HG02571 (cell line): ENCODE data around the gene HMX1.

ENCODE experiments used
- ATAC-seq: cut with Tn5 transposase; IDR thresholded peaks from one replicate; pipeline ENCODE4 v1.9.1; 2021; ENCODE audit warnings: mild to moderate bottlenecking, moderate library complexity; ENCODE audit not compliant: unreplicated experiment

The HMX1 gene

GRCh38 chr4:8843597-8843996, 28.0 kb downstream of the HMX1 start:
- no peak for ATAC-seq

GRCh38 chr4:8842614-8843013, 29.0 kb downstream of the HMX1 start:
- no peak for ATAC-seq

DNA sequence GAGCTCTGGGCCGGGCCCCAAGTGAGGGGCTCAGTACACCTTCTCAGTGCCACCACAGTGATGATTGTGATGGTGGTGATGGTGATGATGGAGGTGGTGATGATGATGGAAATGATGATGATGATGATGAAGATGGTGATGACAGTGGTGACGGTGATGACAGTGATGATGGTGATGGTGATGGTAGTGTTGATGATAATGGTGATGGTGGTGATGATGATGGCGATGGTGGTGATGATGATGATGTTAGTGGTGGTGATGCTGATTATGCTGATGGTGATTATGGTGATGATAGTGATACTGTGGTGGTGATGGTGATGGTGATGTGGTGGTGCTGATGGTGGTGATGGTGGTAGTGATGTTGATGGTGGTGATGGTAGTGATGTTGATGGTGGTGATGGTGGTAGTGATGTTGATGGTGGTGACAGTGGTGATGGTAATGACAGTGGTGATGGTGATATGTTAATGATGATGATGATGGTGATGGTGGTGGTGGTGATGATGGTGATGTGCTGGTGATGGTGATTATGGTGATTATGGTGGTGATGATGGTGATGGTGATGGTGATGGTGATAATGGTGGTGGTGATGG, 29.9 kb downstream of the HMX1 start:
- no peak for ATAC-seq

DNA sequence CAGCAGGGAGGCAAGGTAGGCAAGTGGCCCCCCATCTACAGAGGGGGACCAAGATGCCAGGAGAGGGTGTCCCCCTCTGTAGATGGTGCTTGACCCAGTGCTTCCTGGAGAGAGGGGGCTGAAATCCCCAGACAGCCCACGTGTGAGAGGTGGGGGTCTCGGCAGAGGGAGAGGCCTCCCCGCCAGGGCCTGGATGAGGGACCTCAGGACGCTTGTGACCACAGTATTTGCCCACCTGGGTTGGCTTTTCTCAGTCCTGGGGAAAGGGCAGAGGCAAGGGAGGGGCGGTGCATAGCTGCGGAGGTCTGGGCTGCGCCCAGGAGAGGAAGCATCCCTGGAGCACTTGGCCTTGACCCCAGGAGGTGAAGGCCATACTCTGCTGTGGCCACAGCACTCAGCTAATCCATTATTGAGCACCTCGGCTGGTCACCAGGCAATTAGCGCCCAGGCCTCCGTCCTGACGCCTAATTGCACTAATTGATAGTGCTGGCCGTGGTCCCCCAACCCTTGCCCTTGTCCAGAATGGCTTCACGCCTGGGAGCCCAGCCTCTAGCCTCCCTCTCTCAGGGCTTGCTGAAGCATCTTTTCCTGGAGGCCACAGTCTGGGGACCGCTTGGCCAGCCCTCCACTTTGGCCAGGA, 30.7 kb downstream of the HMX1 start:
- ATAC-seq, result no peak

GRCh38 chr4:8840006-8840793, 31.4 kb downstream of the HMX1 start:
- ATAC-seq, result no peak

DNA sequence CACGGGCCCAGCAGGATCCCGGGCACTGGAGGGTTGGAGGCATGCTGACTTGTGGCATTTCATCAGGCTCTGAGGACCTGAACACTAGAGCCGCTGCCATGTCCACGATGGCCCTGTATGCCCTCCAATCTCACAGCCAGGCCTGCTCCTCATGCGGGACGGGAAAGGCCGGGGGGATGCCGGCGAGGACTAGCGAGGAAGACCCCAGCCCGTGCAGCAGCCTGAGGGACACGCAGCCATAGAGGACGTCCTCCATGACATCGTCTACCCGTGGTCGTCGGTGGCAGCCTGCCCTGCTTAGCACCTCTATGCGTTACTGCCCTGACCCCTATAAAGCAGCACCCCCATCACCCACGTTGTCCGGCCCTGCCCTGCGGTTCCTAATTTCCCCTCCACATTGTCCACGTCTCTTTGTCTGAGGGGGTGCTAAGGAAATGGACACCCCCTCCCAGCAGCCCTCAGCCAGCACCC, 32.6 kb downstream of the HMX1 start:
- no peak for ATAC-seq

GRCh38 chr4:8838296-8838960, 33.2 kb downstream of the HMX1 start:
- no peak for ATAC-seq

GRCh38 chr4:8837181-8837841, 34.3 kb downstream of the HMX1 start:
- no peak for ATAC-seq

DNA sequence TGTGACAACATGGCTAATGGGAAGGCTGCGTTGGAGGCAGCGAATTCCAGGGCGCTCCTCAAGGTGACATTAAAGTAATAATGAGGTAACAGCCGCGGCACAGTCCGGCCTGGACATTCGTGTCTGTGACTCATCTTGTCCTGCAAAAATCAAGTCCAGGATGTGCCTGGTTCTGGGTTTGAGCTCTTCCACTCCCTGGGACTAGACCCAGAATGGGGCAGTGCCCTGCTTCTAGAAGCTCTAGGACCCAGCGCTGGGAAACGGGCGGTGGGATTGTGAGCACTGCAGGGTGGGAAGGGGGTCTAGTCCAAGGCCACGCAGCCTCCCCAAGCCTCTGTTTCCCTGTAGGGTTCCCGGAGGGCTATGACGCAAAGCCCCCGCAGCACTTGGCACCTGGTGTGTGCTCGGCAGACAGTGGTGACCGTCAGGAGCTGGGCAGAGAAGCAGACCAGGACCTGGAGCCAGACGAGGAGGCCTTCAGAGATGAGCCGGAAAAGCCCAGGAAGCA, 34.9 kb downstream of the HMX1 start:
- ATAC-seq, result no peak

- ATAC-seq, result no peak
Observed at GRCh38 chr4:8835521-8836365, 35.9 kb downstream of the HMX1 start.

GRCh38 chr4:8834681-8835220, 36.9 kb downstream of the HMX1 start:
- no peak for ATAC-seq

DNA sequence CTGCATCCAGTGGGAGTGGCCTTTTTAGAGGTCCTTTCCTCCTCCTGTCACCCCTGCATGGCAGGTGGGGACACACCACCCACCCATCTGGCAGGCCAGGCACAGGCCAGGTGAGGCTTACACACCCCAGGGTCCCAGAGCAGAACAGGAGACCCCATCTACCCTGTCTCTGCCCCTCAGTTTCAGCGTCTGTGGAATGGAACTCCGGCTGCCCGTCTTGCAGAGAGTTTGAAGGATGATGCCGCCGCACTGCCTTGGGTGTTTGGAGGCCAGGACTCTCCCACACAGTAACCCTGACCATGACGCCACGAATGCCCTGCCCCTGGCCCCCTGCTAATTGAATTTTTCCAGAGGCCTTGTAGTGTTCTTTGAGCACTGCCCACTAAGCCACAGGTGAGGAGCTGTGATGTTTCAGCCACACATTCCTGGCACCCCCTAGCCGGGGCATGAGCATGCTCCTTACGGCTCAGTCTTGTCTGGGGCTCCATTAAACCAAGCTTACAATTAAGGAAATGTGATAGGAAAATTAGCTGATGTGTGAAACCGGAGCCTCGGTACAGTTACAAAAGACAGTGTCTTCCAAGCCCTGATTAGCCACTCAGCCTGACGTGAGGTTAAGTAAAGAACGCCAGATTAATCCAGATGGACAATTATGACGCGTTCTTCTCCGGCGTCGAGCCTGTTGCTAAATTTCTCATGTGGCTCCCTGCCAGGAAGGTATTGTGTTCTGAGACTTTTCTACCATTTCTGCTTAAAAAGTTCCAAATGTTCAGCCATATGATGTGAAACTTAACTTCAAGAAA, 39.3 kb downstream of the HMX1 start:
- no peak for ATAC-seq

GRCh38 chr4:8831221-8832112, 40.2 kb downstream of the HMX1 start:
- no peak for ATAC-seq

- no peak for ATAC-seq
Observed at GRCh38 chr4:8830611-8831200, 40.9 kb downstream of the HMX1 start.

GRCh38 chr4:8830056-8830455, 41.6 kb downstream of the HMX1 start:
- ATAC-seq, result no peak

DNA sequence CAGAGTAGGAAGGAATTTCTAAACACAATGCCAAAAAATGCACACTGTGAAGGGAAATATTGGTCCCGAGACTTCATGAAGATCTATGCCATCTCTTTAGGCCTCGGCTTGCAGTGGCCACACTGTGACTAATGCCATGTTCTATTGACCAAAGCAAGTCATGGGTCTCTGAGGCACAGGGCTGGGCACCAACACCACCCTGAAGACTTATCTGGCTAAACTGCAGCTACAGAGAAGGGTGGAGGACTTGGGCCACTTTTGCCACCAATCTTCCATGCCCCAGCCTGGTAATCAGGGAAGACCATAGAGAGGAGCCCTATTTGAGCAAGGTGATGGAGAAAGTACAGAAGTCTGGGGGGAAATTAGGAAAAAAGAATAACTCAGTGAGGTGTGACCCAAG, 42.1 kb downstream of the HMX1 start:
- ATAC-seq, result no peak

DNA sequence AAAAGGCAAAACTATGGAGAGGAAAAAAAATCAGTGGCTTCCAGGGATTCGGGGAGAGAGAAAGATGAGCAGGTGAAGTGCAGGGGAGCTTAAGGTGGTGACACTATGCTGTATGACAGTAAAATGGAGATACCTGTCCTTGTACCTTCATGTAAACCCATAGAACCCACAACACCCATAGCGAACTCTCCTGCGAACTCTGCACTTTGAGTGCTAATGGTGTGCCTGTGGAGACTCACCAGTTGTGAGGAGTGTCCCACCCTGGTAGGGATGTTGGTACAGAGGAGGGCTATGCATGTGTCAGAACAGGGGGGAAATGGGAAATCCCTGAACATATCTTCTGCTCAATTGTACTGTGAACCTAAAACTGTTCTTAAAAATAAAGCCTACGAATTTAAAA, 42.8 kb downstream of the HMX1 start:
- no peak for ATAC-seq
